ENCODE measurements around the gene LMBRD1.
"Not testable (repeated sequence)": the region's sequence is repeated elsewhere in the genome, so short reads cannot be mapped to it uniquely, and the experiment has no call there.

LMBRD1 gene

GRCh38 chr6:69796073-69796641, 653 bp downstream of the LMBRD1 start:
- no peak for DNase-seq

GRCh38 chr6:69795469-69796072, 1.2 kb downstream of the LMBRD1 start:
- DNase-seq: no peak

GRCh38 chr6:69792292-69792691, 4.5 kb downstream of the LMBRD1 start:
- no peak for DNase-seq

- no peak for DNase-seq
These were observed 5.7 kb downstream of the LMBRD1 start for GRCh38 chr6:69791065-69791471.

- no peak for DNase-seq
These were observed 6.2 kb downstream of the LMBRD1 start for GRCh38 chr6:69790629-69791028.

GRCh38 chr6:69789578-69789977, 7.2 kb downstream of the LMBRD1 start:
- no peak for DNase-seq

- not testable (repeated sequence) for DNase-seq
These were observed 9.4 kb downstream of the LMBRD1 start for GRCh38 chr6:69787436-69787835.

- DNase-seq: no peak
These were observed 11.1 kb downstream of the LMBRD1 start for GRCh38 chr6:69785697-69786096.

GRCh38 chr6:69784595-69785377, 12.0 kb downstream of the LMBRD1 start:
- DNase-seq: no peak

GRCh38 chr6:69783108-69783507, 13.7 kb downstream of the LMBRD1 start:
- DNase-seq: no peak

GRCh38 chr6:69780585-69781178, 16.1 kb downstream of the LMBRD1 start:
- no peak for DNase-seq

GRCh38 chr6:69775941-69776340, 20.9 kb downstream of the LMBRD1 start:
- DNase-seq: no peak

- no peak for DNase-seq
These were observed 21.3 kb downstream of the LMBRD1 start for GRCh38 chr6:69775585-69775849.

- DNase-seq: no peak
These were observed 21.8 kb downstream of the LMBRD1 start for GRCh38 chr6:69774740-69775584.

GRCh38 chr6:69771158-69771906, 25.5 kb downstream of the LMBRD1 start:
- DNase-seq: no peak

- DNase-seq: no peak
These were observed 28.1 kb downstream of the LMBRD1 start for GRCh38 chr6:69768664-69769063.

GRCh38 chr6:69763763-69764162, 33.0 kb downstream of the LMBRD1 start:
- DNase-seq: no peak

GRCh38 chr6:69761853-69762252, 35.0 kb downstream of the LMBRD1 start:
- DNase-seq: no peak

- no peak for DNase-seq
These were observed 38.6 kb downstream of the LMBRD1 start for GRCh38 chr6:69758214-69758613.

- DNase-seq: no peak
These were observed 39.9 kb downstream of the LMBRD1 start for GRCh38 chr6:69756907-69757306.

- no peak for DNase-seq
These were observed 40.4 kb downstream of the LMBRD1 start for GRCh38 chr6:69756366-69756765.

- no peak for DNase-seq
These were observed 61.8 kb downstream of the LMBRD1 start for GRCh38 chr6:69735027-69735426.

All from NCI-H187 (cell line).